Gastroesophageal sphincter (tissue), 3 donors: ENCODE measurements around the gene TXNDC11.

Experiments used
- CTCF ChIP-seq, 4 experiments: fragments of 200-600 bp in 2 of 4; fragments of 450-650 bp in 2 of 4; sonication (generic) in 1 of 4; IDR thresholded peaks; one replicate each; pipeline ENCODE4 v1.5.1; 2017 to 2019; ENCODE audit warnings: antibody characterized with exemption in 4 of 4, mild to moderate bottlenecking in 2 of 4, moderate library complexity in 2 of 4
- EP300 ChIP-seq: sonication (generic); formaldehyde crosslinking; IDR thresholded peaks from one replicate; pipeline ENCODE4 v1.6.1; 2017; ENCODE audit warnings: antibody characterized with exemption, mild to moderate bottlenecking
- POLR2A ChIP-seq, 2 donors: fragments of 450-650 bp; IDR thresholded peaks; one replicate each; pipeline ENCODE4 v1.6.1; 2017; ENCODE audit warnings: antibody characterized with exemption in 2 of 2, mild to moderate bottlenecking in 2 of 2, moderate library complexity in 1 of 2
- POLR2AphosphoS5 ChIP-seq: sonication (generic); formaldehyde crosslinking; IDR thresholded peaks from one replicate; pipeline ENCODE4 v1.6.1; 2017; ENCODE audit warnings: antibody characterized with exemption

- TF ChIP-seq CTCF (IDR thresholded peaks at IDR 0.05) (no peak), POLR2A (IDR thresholded peaks at IDR 0.05) (no peak), POLR2AphosphoS5 (no peak), EP300 (no peak)
Measured at GRCh38 chr16:11715246-11715947, 27.3 kb downstream of the TXNDC11 start.
